Endothelial cell of umbilical vein (primary cell): Measurements from ENCODE around the gene CTSE. TPM values are rescaled to one million over a fixed set of nuclear protein-coding genes. Genes with fewer than 3 reads are reported as not detected.

Source experiments
- BruUV-seq: library from RNA; stranded (reverse); fragments of 400-500 nt; replicated peaks from 2 replicates; lab custom pipeline; 2021; lab: Mats Ljungman, UMichigan
- CTCF ChIA-PET: fragments of 300-600, 350-600 bp; sonication (Branson Sonifier 250); formaldehyde crosslinking; loops from one replicate; lab custom pipeline; 2021; ENCODE audit warnings: antibody characterized with exemption, inconsistent platforms; lab: Charles Lee
- POLR2A ChIA-PET: fragments of 300-600, 350-600 bp; sonication (Branson Sonifier 250); formaldehyde crosslinking; loops from one replicate; lab custom pipeline; 2021; ENCODE audit warnings: antibody characterized with exemption, inconsistent platforms; lab: Charles Lee
- DNase-seq: peaks from one replicate; pipeline ENCODE4 v3.0.0-alpha.2; 2011; ENCODE audit warnings: low read depth, low spot score
- FAIRE-seq: peaks from 2 replicates; lab custom pipeline; 2011; peaks lifted over from hg19 to GRCh38; lab: Jason Lieb, UNC
- H2AFZ ChIP-seq: 2 replicates; pipeline ENCODE4 v1.6.0; 2012; ENCODE audit warnings: low read depth, low read length, control low read depth, inconsistent platforms
- H3K27ac ChIP-seq: 2 replicates; pipeline ENCODE4 v1.5.1; 2011; ENCODE audit warnings: low read depth, mild to moderate bottlenecking, control low read depth, low read length, moderate library complexity; ENCODE audit not compliant: insufficient read depth
- H3K27me3 ChIP-seq, 2 experiments: 2 replicates each; pipeline versions ENCODE4 v1.6.0 to v1.6.1; 2011; ENCODE audit warnings: low read length in 2 of 2, mixed read lengths in 1 of 2; ENCODE audit not compliant: control insufficient read depth in 2 of 2, insufficient read depth in 2 of 2
- H3K36me3 ChIP-seq, 2 experiments: 2 replicates in 1 of 2; 3 replicates in 1 of 2; pipeline ENCODE4 v1.5.1; 2011; ENCODE audit warnings: low read length in 2 of 2, mild to moderate bottlenecking in 1 of 2, moderate library complexity in 1 of 2; ENCODE audit not compliant: control insufficient read depth in 2 of 2, insufficient read depth in 2 of 2; ENCODE audit errors: extremely low read depth in 1 of 2
- H3K4me1 ChIP-seq: 3 replicates; pipeline ENCODE4 v1.5.1; 2011; ENCODE audit warnings: mild to moderate bottlenecking, low read length; ENCODE audit not compliant: control insufficient read depth, insufficient read depth; ENCODE audit errors: extremely low read depth
- H3K4me2 ChIP-seq: 2 replicates; pipeline ENCODE4 v1.6.1; 2011; ENCODE audit warnings: low read length, control low read depth, mixed read lengths; ENCODE audit not compliant: insufficient read depth
- H3K4me3 ChIP-seq, 3 experiments: fragments of 200-600 bp in 1 of 3; sonication (generic), shearing (Covaris generic) in 1 of 3; replicated peaks in 1 of 3; 2 replicates each; pipeline ENCODE4 v1.5.1; 2011 to 2016; ENCODE audit warnings: control low read depth in 3 of 3, low read length in 3 of 3, mild to moderate bottlenecking in 2 of 3, inconsistent platforms in 1 of 3, low read depth in 1 of 3, moderate library complexity in 1 of 3; ENCODE audit not compliant: insufficient read depth in 1 of 3
- H3K79me2 ChIP-seq: 2 replicates; pipeline ENCODE4 v1.6.0; 2012; ENCODE audit warnings: low read length, inconsistent platforms; ENCODE audit not compliant: control insufficient read depth, insufficient read depth
- H3K9ac ChIP-seq: replicated peaks from 2 replicates; pipeline ENCODE3; 2011; ENCODE audit warnings: low read length, control low read depth; ENCODE audit not compliant: insufficient read depth; ENCODE audit errors: extremely low read depth
- H3K9me1 ChIP-seq: replicated peaks from 3 replicates; pipeline ENCODE4 v1.6.0; 2011; ENCODE audit warnings: mild to moderate bottlenecking, low read length; ENCODE audit not compliant: control insufficient read depth, insufficient read depth; ENCODE audit errors: extremely low read depth
- H3K9me3 ChIP-seq: replicated peaks from 2 replicates; pipeline ENCODE4 v1.5.1; 2012; ENCODE audit warnings: low read length, inconsistent platforms; ENCODE audit not compliant: control insufficient read depth, insufficient read depth
- H4K20me1 ChIP-seq: replicated peaks from 2 replicates; pipeline ENCODE3; 2011; ENCODE audit warnings: mild to moderate bottlenecking, low read length; ENCODE audit not compliant: control insufficient read depth, insufficient read depth; ENCODE audit errors: extremely low read depth
- CTCF ChIP-seq, 2 donors: IDR thresholded peaks; 1 replicate in 1 of 2; 2 replicates in 1 of 2; pipeline ENCODE4 v1.5.1; 2011; ENCODE audit warnings: low read length in 2 of 2, mild to moderate bottlenecking in 2 of 2, moderate library complexity in 2 of 2, control low read depth in 1 of 2, inconsistent platforms in 1 of 2, low read depth in 1 of 2; ENCODE audit not compliant: insufficient read depth in 1 of 2; ENCODE audit errors: extremely low read depth in 1 of 2
- EZH2 ChIP-seq: IDR thresholded peaks from 2 replicates; pipeline ENCODE4 v1.6.1; 2012; ENCODE audit warnings: borderline replicate concordance, low read depth, mild to moderate bottlenecking, moderate library complexity, low read length, inconsistent platforms; ENCODE audit not compliant: severe bottlenecking
- FOS ChIP-seq: IDR thresholded peaks from 2 replicates; pipeline ENCODE4 v1.6.1; 2011; ENCODE audit warnings: mild to moderate bottlenecking, low read length, moderate library complexity, borderline replicate concordance; ENCODE audit not compliant: insufficient read depth
- GATA2 ChIP-seq: IDR thresholded peaks from 2 replicates; pipeline ENCODE4 v1.7.0; 2011; ENCODE audit warnings: low read depth, mild to moderate bottlenecking, moderate library complexity, mixed read lengths, low read length; ENCODE audit not compliant: insufficient read length, insufficient read depth
- JUN ChIP-seq: IDR thresholded peaks from 2 replicates; pipeline ENCODE4 v1.6.1; 2011; ENCODE audit warnings: borderline replicate concordance, low read depth; ENCODE audit not compliant: insufficient read length, insufficient read depth
- MAX ChIP-seq: IDR thresholded peaks from 2 replicates; pipeline ENCODE4 v1.6.1; 2011; ENCODE audit not compliant: insufficient read depth, insufficient read length
- MYC ChIP-seq: IDR thresholded peaks from one replicate; pipeline ENCODE4 v1.6.1; 2011; ENCODE audit warnings: mild to moderate bottlenecking, low read depth, low read length
- POLR2A ChIP-seq: IDR thresholded peaks from 2 replicates; pipeline ENCODE4 v1.6.1; 2012; ENCODE audit warnings: low read depth, mild to moderate bottlenecking, control low read depth, low read length
- POLR2AphosphoS5 ChIP-seq: IDR thresholded peaks from 2 replicates; pipeline ENCODE4 v1.6.1; 2012; ENCODE audit warnings: low read depth, mild to moderate bottlenecking, control low read depth, low read length, moderate library complexity; ENCODE audit not compliant: insufficient read depth
- dilution Hi-C: fragments of 300-500 bp; cut with MboI; formaldehyde crosslinking; loops from one replicate; pipeline ENCODE4 v1.15.0; 2019; ENCODE audit warnings: low sequenced_read_pairs; ENCODE audit not compliant: extremely low pct_ligation_motif_present
- intact Hi-C: fragments of 100-400 bp; cut with micrococcal nuclease; formaldehyde crosslinking; loops from one replicate; pipeline ENCODE4 v1.10.0; 2022
- polyA plus RNA-seq, 4 experiments: library from polyadenylated mRNA; depleted of rRNA in 3 of 4; stranded (reverse) in 3 of 4; unstranded in 1 of 4; fragments of >200 nt; gene quantifications; 2 replicates each; pipeline versions ENCODE4 v1.2.1 to v1.2.3, GENCODE V29; 2011 to 2012; ENCODE audit warnings: missing spikeins in 1 of 4
- total RNA-seq: library from RNA; stranded (reverse); gene quantifications from 2 replicates; pipeline ENCODE4 v1.2.3, GENCODE V29; 2021

CTSE gene
- total and polyA plus RNA-seq, 2 donors (not counting 3 experiments of a cell fraction or from before 2014, with no cell fraction given): 0.17 TPM; not detected in 1

- Histone ChIP-seq H3K4me2 (no peak overlapping the region), H3K27ac (no peak overlapping the region), H4K20me1 (no peaks in the 10 kb centered on the region), H3K79me2 (no peaks in the 10 kb centered on the region), H3K4me3 (no peak overlapping the region), H3K27me3 (no peaks in the 10 kb centered on the region), H3K9me3 (no peaks in the 10 kb centered on the region), H3K36me3 (no peaks in the 10 kb centered on the region), H2AFZ (no peak overlapping the region), H3K4me1 (peaks cover 13% of the 10 kb centered on the region), H3K9me1 (no peaks in the 10 kb centered on the region), H3K9ac (no peak overlapping the region)
- ChIA-PET CTCF (interaction anchor here (1.0 kb wide), 1 partner anchor 81 kb away, joined by 4 read pairs; no protein-coding TSS in a partner anchor), POLR2A (no interaction called here)
- intact Hi-C loops: no loop called here
- BruUV-seq: no TSS peak
- TF ChIP-seq MAX: no peak
- TF ChIP-seq EZH2: no peak
- no peak for TF ChIP-seq POLR2A
- no peak for TF ChIP-seq FOS
- TF ChIP-seq MYC: no peak
- no peak for TF ChIP-seq CTCF (IDR thresholded peaks at IDR 0.05; ENCODE audit: extremely low read depth in 1 of 2, insufficient read depth in 1 of 2, low read depth in 1 of 2, low read length in 2 of 2)
- TF ChIP-seq POLR2AphosphoS5: no peak
- no peak for TF ChIP-seq GATA2
- TF ChIP-seq JUN: no peak
- no peak for DNase-seq
- no peak for FAIRE-seq
- dilution Hi-C loops: no loop called here
Measured at GRCh38 chr1:206025283-206025820, 1.7 kb upstream of the CTSE start.
